Neuronal stem cell (in vitro differentiated cells): ENCODE measurements around the gene HSD17B14.
A peak's percentile ranks its signal among the peaks of the same experiment; 100 is the strongest.

Experiments used
- DNase-seq: peaks from one replicate; pipeline ENCODE4 v3.0.0-alpha.2; 2013; ENCODE audit warnings: low spot score
- H2AFZ ChIP-seq: one replicate; pipeline ENCODE4 v1.6.1; 2013; ENCODE audit warnings: mild to moderate bottlenecking, low read length, inconsistent platforms
- H2AK5ac ChIP-seq: 2 replicates; pipeline ENCODE4 v1.6.1; 2013; ENCODE audit warnings: low read depth, mild to moderate bottlenecking, inconsistent platforms, low read length, moderate library complexity, mixed read lengths
- H2BK120ac ChIP-seq: 2 replicates; pipeline ENCODE4 v1.6.1; 2013; ENCODE audit warnings: low read depth, mild to moderate bottlenecking, inconsistent platforms, low read length, moderate library complexity, mixed read lengths
- H2BK12ac ChIP-seq: one replicate; pipeline ENCODE4 v1.6.1; 2013; ENCODE audit warnings: low read length, inconsistent platforms
- H2BK15ac ChIP-seq: 2 replicates; pipeline ENCODE4 v1.6.1; 2013; ENCODE audit warnings: mild to moderate bottlenecking, low read length, inconsistent platforms, mixed read lengths
- H2BK5ac ChIP-seq: one replicate; pipeline ENCODE4 v1.6.1; 2013; ENCODE audit warnings: inconsistent platforms, mild to moderate bottlenecking, low read length, moderate library complexity
- H3K14ac ChIP-seq: one replicate; pipeline ENCODE4 v1.6.1; 2013; ENCODE audit warnings: low read length, inconsistent platforms
- H3K18ac ChIP-seq: 2 replicates; pipeline ENCODE4 v1.6.1; 2013; ENCODE audit warnings: low read length, inconsistent platforms
- H3K23ac ChIP-seq: 2 replicates; pipeline ENCODE4 v1.6.1; 2013; ENCODE audit warnings: low read depth, mild to moderate bottlenecking, mixed read lengths, low read length, inconsistent platforms; ENCODE audit not compliant: poor library complexity
- H3K27ac ChIP-seq: replicated peaks from 3 replicates; pipeline ENCODE4 v1.5.1; 2013; ENCODE audit warnings: low read length, inconsistent platforms
- H3K27me3 ChIP-seq, 3 experiments: 2 replicates each; pipeline ENCODE4 v1.6.1; 2013; ENCODE audit warnings: low read length in 3 of 3, mild to moderate bottlenecking in 2 of 3, inconsistent platforms in 1 of 3, low read depth in 1 of 3, mixed read lengths in 1 of 3, moderate library complexity in 1 of 3; ENCODE audit not compliant: control insufficient read depth in 3 of 3, insufficient read depth in 3 of 3
- H3K36me3 ChIP-seq, 2 donors: replicated peaks in 1 of 2; 2 replicates each; pipeline ENCODE4 v1.6.1; 2013; ENCODE audit warnings: low read length in 2 of 2; ENCODE audit not compliant: control insufficient read depth in 2 of 2, insufficient read depth in 2 of 2
- H3K4ac ChIP-seq: 2 replicates; pipeline ENCODE4 v1.6.1; 2013; ENCODE audit warnings: inconsistent platforms, mild to moderate bottlenecking, low read length, moderate library complexity
- H3K4me1 ChIP-seq, 2 donors: 1 replicate in 1 of 2; 2 replicates in 1 of 2; pipeline ENCODE4 v1.6.1; 2013; ENCODE audit warnings: low read length in 2 of 2, low read depth in 1 of 2; ENCODE audit not compliant: control insufficient read depth in 2 of 2, insufficient read depth in 1 of 2
- H3K4me2 ChIP-seq: one replicate; pipeline ENCODE4 v1.6.1; 2013; ENCODE audit warnings: mild to moderate bottlenecking, low read length, inconsistent platforms; ENCODE audit not compliant: insufficient read depth, poor library complexity, severe bottlenecking
- H3K4me3 ChIP-seq, 2 donors: 2 replicates each; pipeline ENCODE4 v1.5.1; 2013; ENCODE audit warnings: low read length in 2 of 2, mild to moderate bottlenecking in 2 of 2, inconsistent platforms in 1 of 2, moderate library complexity in 1 of 2
- H3K79me1 ChIP-seq: one replicate; pipeline ENCODE4 v1.6.1; 2013; ENCODE audit warnings: low read depth, mild to moderate bottlenecking, inconsistent platforms, low read length, moderate library complexity
- H3K9ac ChIP-seq: one replicate; pipeline ENCODE4 v1.6.1; 2013; ENCODE audit warnings: mild to moderate bottlenecking, low read depth, low read length, inconsistent platforms; ENCODE audit not compliant: poor library complexity
- H3K9me3 ChIP-seq, 2 donors: replicated peaks in 1 of 2; 2 replicates each; pipeline versions ENCODE3 to v1.6.1; 2013; ENCODE audit warnings: low read length in 2 of 2, mild to moderate bottlenecking in 2 of 2, inconsistent platforms in 1 of 2, low read depth in 1 of 2, mixed read lengths in 1 of 2, moderate library complexity in 1 of 2; ENCODE audit not compliant: control insufficient read depth in 2 of 2, insufficient read depth in 1 of 2
- H4K8ac ChIP-seq: one replicate; pipeline ENCODE4 v1.6.1; 2013; ENCODE audit warnings: low read depth, mild to moderate bottlenecking, inconsistent platforms, low read length, moderate library complexity
- H4K91ac ChIP-seq: one replicate; pipeline ENCODE4 v1.6.1; 2013; ENCODE audit warnings: low read length, low read depth, mild to moderate bottlenecking, inconsistent platforms; ENCODE audit not compliant: poor library complexity
- WGBS, 2 donors: extraction: QIAGEN DNeasy Blood & Tissue Kit; methylation state at CpG; one replicate each; pipeline ENCODE4 v1.1.7; 2013; ENCODE audit warnings: missing lambda C conversion rate in 2 of 2, mixed read lengths in 1 of 2; ENCODE audit not compliant: insufficient read length in 2 of 2, insufficient replicate concordance in 1 of 2; ENCODE audit errors: extremely low coverage in 2 of 2; 5-methylcytosine and 5-hydroxymethylcytosine counted together

Gene HSD17B14

DNA sequence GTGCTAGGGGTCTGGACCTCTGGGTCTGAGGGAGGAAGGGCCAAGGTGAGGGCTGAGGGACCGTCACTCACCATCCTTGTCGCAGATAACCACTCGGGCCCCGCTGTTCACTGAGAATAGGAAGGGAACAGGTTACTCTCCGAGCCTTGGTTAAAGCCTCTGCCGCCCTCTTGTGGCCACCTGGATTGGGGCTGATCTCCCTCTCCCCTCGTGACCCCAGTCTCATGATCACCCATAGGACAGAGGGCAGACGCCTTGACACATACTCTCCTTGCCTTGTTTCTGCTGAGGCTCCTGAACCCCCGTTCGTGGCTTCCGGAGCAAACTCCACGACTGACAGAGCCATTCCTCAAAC is 580 bp downstream of the HSD17B14 start:
- H2BK120ac ChIP-seq = no peak overlapping the region
- peaks cover 7 to 8% of the 10 kb centered on the region in 2 donors for H3K4me1 ChIP-seq
- no peak overlapping the region for H3K14ac ChIP-seq
- H3K23ac ChIP-seq = peak overlapping the region; percentile 6
- peak overlapping the region; percentile 26 to 86 for H3K4me3 ChIP-seq
- peaks cover 16 to 35% of the 10 kb centered on the region in 2 donors for H3K36me3 ChIP-seq
- H3K18ac ChIP-seq = peak overlapping the region; percentile 99
- H3K79me1 ChIP-seq = no peaks in the 10 kb centered on the region
- peaks cover 0 to 3% of the 10 kb centered on the region in 2 donors for H3K9me3 ChIP-seq
- no peak overlapping the region for H4K91ac ChIP-seq
- H3K27me3 ChIP-seq = no peaks in the 10 kb centered on the region
- H2BK12ac ChIP-seq = no peak overlapping the region
- WGBS, 2 donors = no CpG with 5 or more reads among the region's 12 CpGs
- peak overlapping the region; percentile 24 for H3K9ac ChIP-seq
- H2AFZ ChIP-seq = peak overlapping the region; percentile 63
- H2AK5ac ChIP-seq = peak overlapping the region; percentile 96
- peak overlapping the region; percentile 89 for H3K4me2 ChIP-seq
- H2BK5ac ChIP-seq = peak overlapping the region; percentile 94
- no peak overlapping the region for H4K8ac ChIP-seq
- H3K4ac ChIP-seq = no peak overlapping the region
- peak overlapping the region; percentile 90 for H3K27ac ChIP-seq
- peak; percentile 90 for DNase-seq
- peak overlapping the region; percentile 63 for H2BK15ac ChIP-seq

DNA sequence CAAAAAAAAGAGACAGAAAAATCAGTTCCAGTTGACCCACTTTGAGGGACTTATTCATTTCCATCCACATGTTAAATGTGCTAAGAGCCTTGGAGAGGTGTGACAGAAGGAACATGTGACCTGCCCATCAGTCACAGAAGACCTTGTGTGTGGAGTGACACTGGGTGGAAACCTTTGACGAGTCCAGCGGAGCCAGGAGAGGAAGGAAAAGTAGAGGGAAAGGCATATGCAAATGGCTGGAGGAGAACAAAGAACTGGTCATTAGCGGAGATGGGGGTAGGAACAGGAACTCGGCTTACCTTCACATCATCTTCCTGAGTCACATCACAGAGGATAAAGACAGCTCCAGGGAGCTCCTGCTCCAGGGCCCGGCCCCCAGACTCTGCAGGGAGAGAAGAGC is 2.3 kb downstream of the HSD17B14 start:
- Histone ChIP-seq H3K9me3 (peaks cover 0 to 2% of the 10 kb centered on the region in 2 donors), H3K18ac (no peak overlapping the region), H3K23ac (no peak overlapping the region), H3K4ac (no peak overlapping the region), H2AFZ (no peak overlapping the region), H2BK15ac (no peak overlapping the region), H2BK120ac (no peak overlapping the region), H4K91ac (no peak overlapping the region), H3K36me3 (peaks cover 15 to 30% of the 10 kb centered on the region in 2 donors), H2AK5ac (peak overlapping the region; percentile 46), H3K14ac (no peak overlapping the region), H3K27ac (no peak overlapping the region), H2BK12ac (no peak overlapping the region), H3K4me3 (no peak overlapping the region), H3K27me3 (no peaks in the 10 kb centered on the region), H3K9ac (no peak overlapping the region), H2BK5ac (no peak overlapping the region), H3K4me1 (peaks cover 7 to 8% of the 10 kb centered on the region in 2 donors), H3K79me1 (no peaks in the 10 kb centered on the region), H4K8ac (peak overlapping the region; percentile 72), H3K4me2 (no peak overlapping the region)
- DNase-seq = no peak
- no CpG with 5 or more reads among the region's 5 CpGs for WGBS, 2 donors

- Histone ChIP-seq H3K36me3 (peaks cover 12 to 27% of the 10 kb centered on the region in 2 donors), H3K9ac (no peak overlapping the region), H3K79me1 (no peaks in the 10 kb centered on the region), H2BK5ac (no peak overlapping the region), H3K4me1 (peaks cover 6 to 7% of the 10 kb centered on the region in 2 donors), H3K27me3 (no peaks in the 10 kb centered on the region), H2BK12ac (no peak overlapping the region), H2BK15ac (no peak overlapping the region), H3K4ac (no peak overlapping the region), H3K23ac (no peak overlapping the region), H4K91ac (no peak overlapping the region), H2AK5ac (no peak overlapping the region), H3K18ac (no peak overlapping the region), H3K4me3 (no peak overlapping the region), H4K8ac (no peak overlapping the region), H3K14ac (no peak overlapping the region), H2AFZ (no peak overlapping the region), H2BK120ac (no peak overlapping the region), H3K27ac (no peak overlapping the region), H3K4me2 (no peak overlapping the region), H3K9me3 (no peaks in the 10 kb centered on the region)
- no CpG with 5 or more reads among the region's 5 CpGs for WGBS, 2 donors
- no peak for DNase-seq
Measured at GRCh38 chr19:48833049-48833448, 3.2 kb downstream of the HSD17B14 start.

GRCh38 chr19:48830965-48831364 is 5.3 kb downstream of the HSD17B14 start:
- H3K27ac ChIP-seq = no peak overlapping the region
- no peak for DNase-seq
- no peaks in the 10 kb centered on the region for H3K27me3 ChIP-seq
- H3K9me3 ChIP-seq = no peaks in the 10 kb centered on the region
- WGBS, 2 donors = no CpG with 5 or more reads among the region's 4 CpGs
- H2BK15ac ChIP-seq = no peak overlapping the region
- no peak overlapping the region for H3K18ac ChIP-seq
- no peak overlapping the region for H4K91ac ChIP-seq
- no peak overlapping the region for H3K4me2 ChIP-seq
- H2AK5ac ChIP-seq = no peak overlapping the region
- no peaks in the 10 kb centered on the region for H3K79me1 ChIP-seq
- no peak overlapping the region for H3K9ac ChIP-seq
- no peak overlapping the region for H3K14ac ChIP-seq
- H3K36me3 ChIP-seq = peaks cover 12 to 20% of the 10 kb centered on the region in 2 donors
- no peak overlapping the region for H2AFZ ChIP-seq
- H2BK5ac ChIP-seq = no peak overlapping the region
- no peak overlapping the region for H3K4me3 ChIP-seq
- H3K4me1 ChIP-seq = peaks cover 2 to 4% of the 10 kb centered on the region in 2 donors
- no peak overlapping the region for H2BK120ac ChIP-seq
- H3K23ac ChIP-seq = no peak overlapping the region
- H4K8ac ChIP-seq = no peak overlapping the region
- H3K4ac ChIP-seq = no peak overlapping the region
- no peak overlapping the region for H2BK12ac ChIP-seq
